ENCODE results near the gene ZNF365.

The ZNF365 gene

GRCh38 chr10:62333988-62334682 is 40.0 kb upstream of the ZNF365 start:
- FAIRE-seq (no peak), DNase-seq (ENCODE audit: insufficient read length, low spot score) (no peak)
- no peak for TF ChIP-seq CTCF (IDR thresholded peaks at IDR 0.05; ENCODE audit: insufficient read depth, missing control alignments)

GRCh38 chr10:62335326-62335725 is 38.8 kb upstream of the ZNF365 start:
- DNase-seq (ENCODE audit: insufficient read length, low spot score) (no peak), FAIRE-seq (no peak)
- no peak for TF ChIP-seq CTCF (IDR thresholded peaks at IDR 0.05; ENCODE audit: insufficient read depth, missing control alignments)

GRCh38 chr10:62336404-62336803 is 37.8 kb upstream of the ZNF365 start:
- FAIRE-seq (no peak), DNase-seq (ENCODE audit: insufficient read length, low spot score) (no peak)
- no peak for TF ChIP-seq CTCF (IDR thresholded peaks at IDR 0.05; ENCODE audit: insufficient read depth, missing control alignments)

- FAIRE-seq, result no peak
- DNase-seq (ENCODE audit: insufficient read length, low spot score), result no peak
- no peak for TF ChIP-seq CTCF (IDR thresholded peaks at IDR 0.05; ENCODE audit: insufficient read depth, missing control alignments)
Observed at GRCh38 chr10:62341419-62341818, 32.8 kb upstream of the ZNF365 start.

GRCh38 chr10:62343000-62343399 is 31.2 kb upstream of the ZNF365 start:
- DNase-seq (ENCODE audit: insufficient read length, low spot score) (no peak), FAIRE-seq (no peak)
- TF ChIP-seq CTCF (IDR thresholded peaks at IDR 0.05; ENCODE audit: insufficient read depth, missing control alignments), result no peak

- DNase-seq (ENCODE audit: insufficient read length, low spot score) (no peak), FAIRE-seq (no peak)
- no peak for TF ChIP-seq CTCF (IDR thresholded peaks at IDR 0.05; ENCODE audit: insufficient read depth, missing control alignments)
Observed at GRCh38 chr10:62348029-62348428, 26.1 kb upstream of the ZNF365 start.

GRCh38 chr10:62352356-62352970 is 21.7 kb upstream of the ZNF365 start:
- DNase-seq (ENCODE audit: insufficient read length, low spot score) (no peak), FAIRE-seq (no peak)
- TF ChIP-seq CTCF (IDR thresholded peaks at IDR 0.05; ENCODE audit: insufficient read depth, missing control alignments), result no peak
